GM12878 (cell line): ENCODE data around the gene KCNA2. TPM values are rescaled to one million over a fixed set of nuclear protein-coding genes. Genes with fewer than 3 reads are reported as not detected.

Source experiments
- ATAC-seq: fragments of 200-7000 bp; cut with Tn5 transposase; 3 replicates; pipeline ENCODE4 v1.9.1; 2020; ENCODE audit warnings: mild to moderate bottlenecking, moderate library complexity
- BruUV-seq: library from RNA; stranded (reverse); fragments of 400-500 nt; replicated peaks from 2 replicates; lab custom pipeline; 2021; lab: Mats Ljungman, UMichigan
- CTCF ChIA-PET: fragments of 300-600 bp; sonication (Branson Sonifier 250); formaldehyde crosslinking; extraction: SDS; loops from one replicate; lab custom pipeline; 2021; ENCODE audit warnings: inconsistent platforms; lab: Yijun Ruan, JAX
- POLR2A ChIA-PET: fragments of 350-600 bp; formaldehyde crosslinking; extraction: SDS; loops from one replicate; lab custom pipeline; 2021; ENCODE audit warnings: inconsistent platforms; lab: Charles Lee
- RAD21 ChIA-PET: fragments of 300-600 bp; sonication (Branson Sonifier 250); formaldehyde crosslinking; loops from one replicate; lab custom pipeline; 2023; ENCODE audit warnings: antibody characterized with exemption; ENCODE audit not compliant: unreplicated experiment; lab: Charles Lee
- SMC1A ChIA-PET: fragments of 300-600 bp; sonication (Branson Sonifier 250); formaldehyde crosslinking; loops from one replicate; lab custom pipeline; 2023; ENCODE audit not compliant: unreplicated experiment, uncharacterized antibody; lab: Charles Lee
- DNase-seq: peaks from one replicate; pipeline ENCODE4 v3.0.0-alpha.2; 2011; ENCODE audit warnings: low read depth, low spot score
- FAIRE-seq: peaks from 3 replicates; lab custom pipeline; 2011; peaks lifted over from hg19 to GRCh38; lab: Jason Lieb, UNC
- H2AFZ ChIP-seq: 2 replicates; pipeline ENCODE4 v1.6.0; 2011; ENCODE audit warnings: low read depth, low read length, control low read depth; ENCODE audit not compliant: control insufficient read depth
- H3K27ac ChIP-seq: 2 replicates; pipeline ENCODE4 v1.5.1; 2011; ENCODE audit warnings: control low read depth; ENCODE audit not compliant: control insufficient read depth, insufficient read depth
- H3K27me3 ChIP-seq, 2 experiments: replicated peaks in 1 of 2; 2 replicates each; pipeline versions ENCODE4 v1.6.0 to v1.6.1; 2011; ENCODE audit warnings: low read length in 1 of 2; ENCODE audit not compliant: control insufficient read depth in 2 of 2, insufficient read depth in 2 of 2
- H3K36me3 ChIP-seq, 2 experiments: 2 replicates each; pipeline ENCODE4 v1.5.1; 2011; ENCODE audit warnings: low read length in 1 of 2; ENCODE audit not compliant: control insufficient read depth in 2 of 2, insufficient read depth in 2 of 2
- H3K4me1 ChIP-seq: 2 replicates; pipeline ENCODE4 v1.6.1; 2011; ENCODE audit warnings: mild to moderate bottlenecking, low read length, moderate library complexity, mixed read lengths; ENCODE audit not compliant: control insufficient read depth, insufficient read depth
- H3K4me2 ChIP-seq: 2 replicates; pipeline ENCODE4 v1.6.0; 2011; ENCODE audit warnings: control low read depth; ENCODE audit not compliant: control insufficient read depth, insufficient read depth
- H3K4me3 ChIP-seq: fragments of 200-600 bp; sonication (generic); 2 replicates; pipeline ENCODE4 v1.5.1; 2016
- H3K79me2 ChIP-seq: 2 replicates; pipeline ENCODE4 v1.6.0; 2011; ENCODE audit warnings: low read length; ENCODE audit not compliant: control insufficient read depth, insufficient read depth
- H3K9ac ChIP-seq: 2 replicates; pipeline ENCODE4 v1.8.0; 2011; ENCODE audit warnings: low read length, control low read depth, mixed read lengths; ENCODE audit not compliant: control insufficient read depth, insufficient read depth
- H3K9me3 ChIP-seq: replicated peaks from 3 replicates; pipeline ENCODE4 v1.5.1; 2011; ENCODE audit warnings: mild to moderate bottlenecking, low read length; ENCODE audit not compliant: control insufficient read depth, insufficient read depth
- H4K20me1 ChIP-seq: 2 replicates; pipeline ENCODE4 v1.6.0; 2011; ENCODE audit not compliant: control insufficient read depth, insufficient read depth
- BRCA1 ChIP-seq: IDR thresholded peaks from 2 replicates; pipeline ENCODE4 v1.6.1; 2011; ENCODE audit warnings: low read depth, low read length, improper control_type of control experiment
- CBX5 ChIP-seq: sonication (generic); IDR thresholded peaks from 2 replicates; pipeline ENCODE4 v1.6.1; 2016; ENCODE audit warnings: low read depth, moderate library complexity, mild to moderate bottlenecking, inconsistent platforms
- ETV6 ChIP-seq, 2 experiments: fragments of 450-650 bp in 1 of 2; IDR thresholded peaks in 1 of 2; conservative IDR thresholded peaks in 1 of 2; 2 replicates each; pipeline ENCODE4 v1.6.1; 2014; ENCODE audit warnings: antibody characterized with exemption in 1 of 2, borderline replicate concordance in 1 of 2, low read depth in 1 of 2, mild to moderate bottlenecking in 1 of 2, moderate library complexity in 1 of 2
- HCFC1 ChIP-seq: fragments of 150-350 bp; IDR thresholded peaks from 2 replicates; pipeline ENCODE4 v1.6.1; 2014; ENCODE audit warnings: low read length
- HDGF ChIP-seq: fragments of 450-650 bp; IDR thresholded peaks from 2 replicates; pipeline ENCODE4 v1.6.1; 2016; ENCODE audit warnings: antibody characterized with exemption
- IRF3 ChIP-seq: fragments of 450-650 bp; IDR thresholded peaks from 2 replicates; pipeline ENCODE4 v1.6.1; 2014; ENCODE audit warnings: mild to moderate bottlenecking
- IRF4 ChIP-seq: IDR thresholded peaks from 2 replicates; pipeline ENCODE4 v1.6.1; 2011; ENCODE audit warnings: low read depth, low read length
- RELA ChIP-seq: fragments of 450-650 bp; IDR thresholded peaks from 2 replicates; pipeline ENCODE4 v1.8.0; 2014; ENCODE audit warnings: borderline replicate concordance; ENCODE audit not compliant: partially characterized antibody
- SREBF2 ChIP-seq: IDR thresholded peaks from 2 replicates; pipeline ENCODE4 v1.6.1; 2012; ENCODE audit warnings: mild to moderate bottlenecking, low read length
- USF2 ChIP-seq: IDR thresholded peaks from 2 replicates; pipeline ENCODE4 v1.6.1; 2011; ENCODE audit warnings: low read depth, low read length, improper control_type of control experiment, borderline replicate concordance
- ZNF622 ChIP-seq: fragments of 450-650 bp; IDR thresholded peaks from 2 replicates; pipeline ENCODE4 v1.6.1; 2017; ENCODE audit warnings: mild to moderate bottlenecking, inconsistent platforms
- ZZZ3 ChIP-seq: IDR thresholded peaks from 2 replicates; pipeline ENCODE4 v1.6.1; 2011; ENCODE audit warnings: low read depth; ENCODE audit not compliant: control insufficient read depth, insufficient read length
- whole genome bisulfite sequencing: methylation state at CpG from one replicate; pipeline ENCODE4 v1.1.6; 2016; ENCODE audit warnings: low lambda C conversion rate; ENCODE audit not compliant: insufficient replicate concordance, insufficient coverage; ENCODE audit errors: missing lambda C conversion rate; 5-methylcytosine and 5-hydroxymethylcytosine counted together
- in situ Hi-C: fragments of 300-500 bp; cut with MboI; formaldehyde crosslinking; loops from 9 replicates; pipeline ENCODE4 v1.14.3; 2018; ENCODE audit warnings: mixed read lengths
- intact Hi-C: fragments of 100-400 bp; cut with micrococcal nuclease; formaldehyde crosslinking; loops from one replicate; pipeline ENCODE4 v1.14.2; 2022; ENCODE audit not compliant: unreplicated experiment
- polyA plus RNA-seq, 11 experiments: library from polyadenylated mRNA; depleted of rRNA in 4 of 11; unstranded in 6 of 11; stranded (reverse) in 5 of 11; fragments of >200 nt; fragmentation: Nextera tagmentation in 4 of 11; fragmentation: Illumina TruSeq in 1 of 11; extraction: Ambion mirVana in 4 of 11; extraction: Trizol in 1 of 11; gene quantifications; 1 replicate in 1 of 11; 2 replicates in 10 of 11; pipeline versions ENCODE4 v1.2.1 to v1.2.3, GENCODE V29; 2011 to 2016; ENCODE audit warnings: inconsistent platforms in 2 of 11, missing spikeins in 2 of 11, low read depth in 1 of 11
- total RNA-seq, 4 experiments: library from RNA; depleted of rRNA in 3 of 4; stranded (reverse); fragments of >200 nt in 3 of 4; fragmentation: Illumina TruSeq in 1 of 4; extraction: Trizol in 1 of 4; gene quantifications; 2 replicates each; pipeline versions ENCODE4 v1.2.1 to v1.2.3, GENCODE V29; 2013 to 2021

The KCNA2 gene
- total and polyA plus RNA-seq, 10 of the 15 experiments (the other 5 are each of a cell fraction or from before 2014, with no cell fraction given) = 0.02 to 0.56 (median 0.10) TPM; not detected in 2

GRCh38 chr1:110634455-110635311 lies 28.5 kb upstream of the KCNA2 start (continued):
- TF ChIP-seq IRF4 (peak; percentile 38; the same call in 1 of the 2 replicates), SREBF2 (no peak), BRCA1 (no peak), IRF3 (no peak), ZZZ3 (no peak)

GRCh38 chr1:110634086-110634454 lies 27.9 kb upstream of the KCNA2 start:
- Histone ChIP-seq H3K27ac (peak overlapping the region; percentile 87), H3K4me3 (no peak overlapping the region), H3K9ac (peak overlapping the region; percentile 36; the same call in 1 of the 2 replicates), H3K36me3 (no peaks in the 10 kb centered on the region), H3K4me1 (peaks cover 73% of the 10 kb centered on the region), H3K4me2 (peak overlapping the region; percentile 80), H3K79me2 (no peaks in the 10 kb centered on the region), H4K20me1 (no peaks in the 10 kb centered on the region), H3K9me3 (no peaks in the 10 kb centered on the region; the same call in 2 of the 3 replicates), H3K27me3 (no peaks in the 10 kb centered on the region), H2AFZ (no peak overlapping the region)
- FAIRE-seq (no peak), ATAC-seq (no peak), DNase-seq (no peak)
- POLR2A ChIA-PET = interaction anchor here (1.0 to 2.7 kb wide), 3 partner anchors 11 to 131 kb away, joined by 3 to 23 read pairs (median 5); no protein-coding TSS in a partner anchor
- no TSS peak for BruUV-seq
- WGBS = 53% methylated on average over 1 of the region's 1 CpG
- CTCF ChIA-PET = interaction anchor here (0.8 to 6.8 kb wide), 8 partner anchors 11 to 148 kb away, joined by 4 to 86 read pairs (median 12); no protein-coding TSS in a partner anchor
- TF ChIP-seq ZNF622 = no peak
- TF ChIP-seq HCFC1 = no peak
- TF ChIP-seq CBX5 = no peak
- no peak for TF ChIP-seq ETV6 (conservative IDR thresholded peaks at IDR 0.05 in 1 of 2, IDR thresholded peaks at IDR 0.05 in 1 of 2; ENCODE audit: borderline replicate concordance in 1 of 2, low read depth in 1 of 2)
- TF ChIP-seq HDGF = no peak
- TF ChIP-seq RELA = no peak
- TF ChIP-seq USF2 = no peak
- RAD21 ChIA-PET = interaction anchor here (1.1 to 6.4 kb wide), 9 partner anchors 12 to 131 kb away, joined by 3 to 82 read pairs (median 10); no protein-coding TSS in a partner anchor
- in situ Hi-C loops (no loop called here), intact Hi-C loops (loop anchor here (2.0 to 10.0 kb wide), 4 partner anchors 39 to 591 kb away; partner anchors contain the start of genes CD53 and CHI3L2)
- SMC1A ChIA-PET = interaction anchor here (0.9 to 11.2 kb wide), 9 partner anchors 14 to 237 kb away, joined by 3 to 144 read pairs (median 5); no protein-coding TSS in a partner anchor
